ENCODE measurements around the gene ZXDC.

The ZXDC gene

GRCh38 chr3:126472277-126473006 lies 3.2 kb downstream of the ZXDC start:
- DNase-seq, result peak; percentile 81

GRCh38 chr3:126469479-126469878 lies 6.2 kb downstream of the ZXDC start:
- DNase-seq, result no peak

GRCh38 chr3:126468028-126468891 lies 7.4 kb downstream of the ZXDC start:
- DNase-seq, result no peak

- DNase-seq, result no peak
Measured at GRCh38 chr3:126467611-126467955, 8.1 kb downstream of the ZXDC start.

- DNase-seq, result no peak
Measured at GRCh38 chr3:126466886-126467610, 8.6 kb downstream of the ZXDC start.

GRCh38 chr3:126465928-126466544 lies 9.7 kb downstream of the ZXDC start:
- no peak for DNase-seq

- no peak for DNase-seq
Measured at GRCh38 chr3:126464997-126465396, 10.7 kb downstream of the ZXDC start.

- DNase-seq, result no peak
Measured at GRCh38 chr3:126464494-126464893, 11.2 kb downstream of the ZXDC start.

- no peak for DNase-seq
Measured at GRCh38 chr3:126464093-126464492, 11.6 kb downstream of the ZXDC start.

- DNase-seq, result no peak
Measured at GRCh38 chr3:126463521-126463920, 12.2 kb downstream of the ZXDC start.

- no peak for DNase-seq
Measured at GRCh38 chr3:126461450-126462070, 14.1 kb downstream of the ZXDC start.

GRCh38 chr3:126460381-126460780 lies 15.3 kb downstream of the ZXDC start:
- no peak for DNase-seq

GRCh38 chr3:126459763-126460127 lies 15.9 kb downstream of the ZXDC start:
- DNase-seq, result no peak

GRCh38 chr3:126459111-126459762 lies 16.5 kb downstream of the ZXDC start:
- DNase-seq, result no peak

GRCh38 chr3:126456766-126457388 lies 18.8 kb downstream of the ZXDC start:
- no peak for DNase-seq

- DNase-seq, result no peak
Measured at GRCh38 chr3:126456211-126456610, 19.5 kb downstream of the ZXDC start.

- DNase-seq, result no peak
Measured at GRCh38 chr3:126454437-126455198, 21.1 kb downstream of the ZXDC start.

GRCh38 chr3:126454025-126454424 lies 21.7 kb downstream of the ZXDC start:
- DNase-seq, result no peak

GRCh38 chr3:126452213-126452612 lies 23.5 kb downstream of the ZXDC start:
- no peak for DNase-seq

- DNase-seq, result no peak
Measured at GRCh38 chr3:126451511-126451910, 24.2 kb downstream of the ZXDC start.

GRCh38 chr3:126450744-126451143 lies 24.9 kb downstream of the ZXDC start:
- DNase-seq, result no peak

Measured in OCI-M1 (cell line).